Neural cell (in vitro differentiated cells): Measurements from ENCODE around the gene RFWD3.

Experiments
- CTCF ChIP-seq: fragments of 450-650 bp; IDR thresholded peaks from 2 replicates; pipeline ENCODE4 v1.5.1; 2014; ENCODE audit warnings: antibody characterized with exemption, mild to moderate bottlenecking, moderate library complexity; ENCODE audit not compliant: poor library complexity, severe bottlenecking
- EZH2 ChIP-seq: fragments of 200-600, 300-800 bp; shearing (Covaris generic), sonication (generic); IDR thresholded peaks from 2 replicates; pipeline ENCODE4 v1.6.1; 2014; ENCODE audit warnings: antibody characterized with exemption, low read length, borderline replicate concordance, mild to moderate bottlenecking; ENCODE audit not compliant: insufficient read depth, poor library complexity, severe bottlenecking
- MXI1 ChIP-seq: fragments of 450-650 bp; conservative IDR thresholded peaks from 2 replicates; pipeline ENCODE4 v1.6.1; 2014; ENCODE audit warnings: antibody characterized with exemption, mild to moderate bottlenecking; ENCODE audit not compliant: poor library complexity, severe bottlenecking
- POLR2AphosphoS5 ChIP-seq: IDR thresholded peaks from 2 replicates; pipeline ENCODE4 v1.6.1; 2012
- RAD21 ChIP-seq: fragments of 450-650 bp; conservative IDR thresholded peaks from 2 replicates; pipeline ENCODE4 v1.6.1; 2014; ENCODE audit warnings: antibody characterized with exemption, mild to moderate bottlenecking, moderate library complexity
- REST ChIP-seq: IDR thresholded peaks from 2 replicates; pipeline ENCODE4 v1.6.1; 2012; ENCODE audit warnings: borderline replicate concordance

DNA sequence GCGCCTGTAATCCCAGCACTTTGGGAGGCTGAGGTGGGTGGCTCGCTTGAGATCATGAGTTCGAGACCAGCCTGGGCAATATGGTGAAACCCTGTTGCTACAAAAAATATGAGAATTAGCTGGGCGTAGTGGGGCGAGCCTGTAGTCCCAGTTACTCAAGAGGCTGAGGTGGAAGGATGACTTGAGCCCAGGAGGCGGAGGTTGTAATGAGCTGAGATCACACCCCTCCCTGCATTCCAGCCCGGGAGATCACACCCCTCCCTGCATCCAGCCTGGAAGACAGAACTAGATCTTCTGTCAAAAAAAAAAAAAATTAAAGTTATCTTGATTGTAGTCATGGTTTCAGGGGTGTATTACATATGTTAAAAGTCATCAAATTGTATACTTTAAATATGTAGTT, 33.0 kb downstream of the RFWD3 start:
- TF ChIP-seq EZH2 (no peak), RAD21 (no peak), POLR2AphosphoS5 (no peak), CTCF (no peak), MXI1 (no peak), REST (no peak)
